HG02798 (cell line): ENCODE results near the gene MTUS2.

ENCODE experiments used
- ATAC-seq: cut with Tn5 transposase; IDR thresholded peaks from one replicate; pipeline ENCODE4 v1.9.1; 2021; ENCODE audit warnings: mild to moderate bottlenecking; ENCODE audit not compliant: unreplicated experiment, poor library complexity

The MTUS2 gene

GRCh38 chr13:29428310-29429181 is 608.4 kb downstream of the MTUS2 start:
- no peak for ATAC-seq

- no peak for ATAC-seq
Observed at GRCh38 chr13:29429286-29429900, 609.3 kb downstream of the MTUS2 start.

GRCh38 chr13:29434217-29434945 is 614.2 kb downstream of the MTUS2 start:
- ATAC-seq, result no peak

GRCh38 chr13:29435125-29435911 is 615.2 kb downstream of the MTUS2 start:
- ATAC-seq, result no peak

- ATAC-seq, result no peak
Observed at GRCh38 chr13:29436291-29436690, 616.2 kb downstream of the MTUS2 start.

- ATAC-seq, result no peak
Observed at GRCh38 chr13:29436721-29437280, 616.7 kb downstream of the MTUS2 start.

GRCh38 chr13:29438769-29439168 is 618.6 kb downstream of the MTUS2 start:
- ATAC-seq, result no peak

GRCh38 chr13:29439601-29440388 is 619.7 kb downstream of the MTUS2 start:
- ATAC-seq, result no peak

- ATAC-seq, result no peak
Observed at GRCh38 chr13:29441306-29441705, 621.2 kb downstream of the MTUS2 start.

- ATAC-seq, result no peak
Observed at GRCh38 chr13:29446016-29446415, 625.9 kb downstream of the MTUS2 start.

- no peak for ATAC-seq
Observed at GRCh38 chr13:29448174-29448573, 628.0 kb downstream of the MTUS2 start.

- ATAC-seq, result no peak
Observed at GRCh38 chr13:29449726-29450125, 629.6 kb downstream of the MTUS2 start.

- no peak for ATAC-seq
Observed at GRCh38 chr13:29451976-29452375, 631.8 kb downstream of the MTUS2 start.

GRCh38 chr13:29452773-29453616 is 632.9 kb downstream of the MTUS2 start:
- no peak for ATAC-seq

- no peak for ATAC-seq
Observed at GRCh38 chr13:29453617-29454011, 633.5 kb downstream of the MTUS2 start.

GRCh38 chr13:29454931-29455481 is 634.9 kb downstream of the MTUS2 start:
- peak; percentile 85 for ATAC-seq

GRCh38 chr13:29456419-29456818 is 636.3 kb downstream of the MTUS2 start:
- ATAC-seq, result no peak

- no peak for ATAC-seq
Observed at GRCh38 chr13:29457299-29457698, 637.2 kb downstream of the MTUS2 start.
